Astrocyte of the cerebellum (primary cell): ENCODE results near the gene OTOL1.

Experiments
- DNase-seq: peaks from one replicate; pipeline ENCODE4 v3.0.0-alpha.2; 2011; ENCODE audit warnings: low read depth
- H3K4me3 ChIP-seq: 2 replicates; pipeline ENCODE4 v1.5.1; 2011; ENCODE audit warnings: mild to moderate bottlenecking, low read depth, low read length, moderate library complexity
- in situ Hi-C: cut with HindIII; loops from 2 replicates; pipeline ENCODE4 v1.10.0; 2017; ENCODE audit warnings: low sequenced_read_pairs
- TF ChIP-seq, protein P1 (sequence below): IDR thresholded peaks from 2 replicates; pipeline ENCODE4 v1.5.1; 2012; ENCODE audit warnings: low read length, low read depth, moderate library complexity, mild to moderate bottlenecking; ENCODE audit errors: missing control alignments

Gene OTOL1

GRCh38 chr3:161531930-161532329 is 35.3 kb downstream of the OTOL1 start:
- H3K4me3 ChIP-seq: no peak overlapping the region
- TF ChIP-seq, protein P1, sequence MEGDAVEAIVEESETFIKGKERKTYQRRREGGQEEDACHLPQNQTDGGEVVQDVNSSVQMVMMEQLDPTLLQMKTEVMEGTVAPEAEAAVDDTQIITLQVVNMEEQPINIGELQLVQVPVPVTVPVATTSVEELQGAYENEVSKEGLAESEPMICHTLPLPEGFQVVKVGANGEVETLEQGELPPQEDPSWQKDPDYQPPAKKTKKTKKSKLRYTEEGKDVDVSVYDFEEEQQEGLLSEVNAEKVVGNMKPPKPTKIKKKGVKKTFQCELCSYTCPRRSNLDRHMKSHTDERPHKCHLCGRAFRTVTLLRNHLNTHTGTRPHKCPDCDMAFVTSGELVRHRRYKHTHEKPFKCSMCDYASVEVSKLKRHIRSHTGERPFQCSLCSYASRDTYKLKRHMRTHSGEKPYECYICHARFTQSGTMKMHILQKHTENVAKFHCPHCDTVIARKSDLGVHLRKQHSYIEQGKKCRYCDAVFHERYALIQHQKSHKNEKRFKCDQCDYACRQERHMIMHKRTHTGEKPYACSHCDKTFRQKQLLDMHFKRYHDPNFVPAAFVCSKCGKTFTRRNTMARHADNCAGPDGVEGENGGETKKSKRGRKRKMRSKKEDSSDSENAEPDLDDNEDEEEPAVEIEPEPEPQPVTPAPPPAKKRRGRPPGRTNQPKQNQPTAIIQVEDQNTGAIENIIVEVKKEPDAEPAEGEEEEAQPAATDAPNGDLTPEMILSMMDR: no peak
- DNase-seq: no peak
- in situ Hi-C loops: no loop called here

- in situ Hi-C loops: no loop called here
- no peak for DNase-seq
- no peak overlapping the region for H3K4me3 ChIP-seq
- TF ChIP-seq, protein P1: no peak
Measured at GRCh38 chr3:161540594-161540993, 44.0 kb downstream of the OTOL1 start.

DNA sequence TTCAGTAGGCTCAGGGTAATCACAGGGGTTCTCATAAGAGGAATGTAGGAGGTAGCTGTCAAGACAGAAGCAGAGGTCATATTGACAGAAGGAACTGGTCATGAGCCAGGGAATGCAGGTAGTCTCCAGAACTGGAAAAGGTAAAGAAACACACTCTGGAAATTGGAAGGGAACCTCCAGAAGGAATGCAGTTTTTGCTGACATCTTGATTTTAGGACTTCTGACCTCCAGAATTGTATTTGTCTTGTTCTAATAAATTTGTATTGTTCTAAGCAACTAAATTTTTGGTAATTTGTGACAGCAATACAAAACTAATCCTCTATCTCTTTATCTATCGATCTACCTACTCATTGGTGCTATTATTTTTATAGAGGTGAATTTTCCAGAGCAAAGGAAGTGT is 49.2 kb downstream of the OTOL1 start:
- DNase-seq: no peak
- in situ Hi-C loops: no loop called here
- H3K4me3 ChIP-seq: no peak overlapping the region
- TF ChIP-seq, protein P1: no peak

DNA sequence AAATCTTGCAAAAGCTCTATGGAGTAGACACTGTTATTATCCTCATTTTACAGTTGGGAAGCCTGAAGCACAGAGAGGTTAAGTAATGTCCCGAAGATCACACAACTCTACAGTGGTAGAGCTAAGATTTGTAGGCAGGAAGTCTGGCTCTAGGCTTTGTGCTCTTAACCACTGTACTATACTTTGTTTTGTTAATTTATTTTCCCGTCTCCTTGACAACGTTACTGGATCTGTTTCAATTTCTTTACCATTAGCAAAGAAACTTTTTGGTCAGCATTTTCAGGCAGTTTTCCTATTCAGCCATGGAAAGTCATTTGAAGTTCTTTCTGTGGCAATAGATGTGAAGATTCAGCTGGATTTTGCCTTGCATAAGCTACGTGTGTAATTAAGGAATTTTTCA is 51.7 kb downstream of the OTOL1 start:
- TF ChIP-seq, protein P1: no peak
- in situ Hi-C loops: no loop called here
- DNase-seq: no peak
- no peak overlapping the region for H3K4me3 ChIP-seq

DNA sequence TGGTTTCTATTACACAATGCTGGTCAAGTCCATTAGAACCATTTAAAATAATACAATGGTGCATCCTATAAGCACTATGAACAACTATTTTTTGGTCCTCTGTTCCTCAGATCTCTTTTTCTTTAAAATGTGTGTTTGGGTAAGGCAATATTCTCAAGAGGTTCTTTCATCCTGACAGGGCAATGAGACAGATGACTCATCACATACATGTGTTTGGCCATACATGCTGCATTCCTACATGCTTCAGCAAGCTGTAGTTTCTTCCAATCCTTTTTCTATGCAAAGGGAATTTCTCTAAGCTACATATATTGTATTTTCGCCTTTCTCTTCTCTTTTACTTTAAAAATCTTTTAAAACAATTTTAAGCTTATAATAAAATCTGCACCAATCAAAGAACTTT is 52.7 kb downstream of the OTOL1 start:
- DNase-seq: no peak
- TF ChIP-seq, protein P1: no peak
- in situ Hi-C loops: no loop called here
- no peak overlapping the region for H3K4me3 ChIP-seq

DNA sequence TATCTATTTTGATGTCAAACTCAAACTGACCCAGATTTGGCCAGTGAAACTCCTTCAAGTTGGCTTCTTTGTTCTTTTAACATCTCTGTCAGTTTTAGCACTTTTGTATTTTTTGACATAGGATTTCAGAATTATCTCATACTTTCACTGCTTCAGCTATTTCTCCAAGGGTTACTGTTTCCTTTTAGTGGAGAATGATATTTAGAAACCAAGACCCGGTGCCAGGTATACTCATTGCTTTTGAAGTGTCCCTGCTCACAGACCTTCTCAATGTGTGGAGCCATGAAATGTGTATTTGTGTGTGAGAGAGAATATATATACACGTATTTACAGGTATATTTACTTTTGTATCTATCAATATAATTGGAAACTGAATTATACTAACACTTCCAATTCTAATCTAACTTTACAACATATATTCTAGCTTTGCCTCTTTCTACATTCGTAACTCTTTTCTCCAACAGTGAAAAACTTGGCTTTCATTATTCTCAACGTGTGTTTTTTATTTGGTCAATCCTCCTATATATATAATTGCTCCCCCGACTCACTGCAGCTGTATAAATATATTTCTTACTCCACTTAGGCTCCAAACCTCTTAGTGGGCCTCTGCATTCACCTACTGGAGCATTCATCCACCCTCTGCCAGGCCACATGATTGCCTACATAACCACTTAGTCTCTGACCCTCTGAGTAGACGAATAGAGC is 54.0 kb downstream of the OTOL1 start:
- no peak overlapping the region for H3K4me3 ChIP-seq
- TF ChIP-seq, protein P1: no peak
- DNase-seq: no peak
- in situ Hi-C loops: no loop called here
